ENCODE data around the gene BICRAL. TPM values are rescaled to one million over a fixed set of nuclear protein-coding genes. Genes with fewer than 3 reads are reported as not detected.

The BICRAL gene
- total and polyA plus RNA-seq, 9 of the 15 experiments (the other 6 are each of a cell fraction or from before 2014, with no cell fraction given): 1.2 to 11.9 (median 5.6) TPM

GRCh38 chr6:42818416-42818815, 36.6 kb downstream of the BICRAL start:
- no peaks in the 10 kb centered on the region for H3K4me1 ChIP-seq (replicated peaks in 1 of 2; ENCODE audit: control insufficient read depth in 2 of 2, insufficient read depth in 2 of 2, low read length in 2 of 2)
- H3K9me1 ChIP-seq (ENCODE audit: control insufficient read depth, insufficient read depth, low read length): no peaks in the 10 kb centered on the region
- no peaks in the 10 kb centered on the region for H3K9me3 ChIP-seq (replicated peaks; ENCODE audit: control insufficient read depth, insufficient read depth, low read depth, low read length)
- no peak overlapping the region for H3K27ac ChIP-seq (ENCODE audit: extremely low read depth, low read depth, low read length)
- no peaks in the 10 kb centered on the region for H3K27me3 ChIP-seq (ENCODE audit: control insufficient read depth in 2 of 2, insufficient read depth in 2 of 2, low read length in 2 of 2)
- DNase-seq (ENCODE audit: extremely low read depth in 1 of 4, low spot score in 3 of 4) (no peak), FAIRE-seq (no peak), ATAC-seq (no peak)
- 46% methylated on average over 2 of the region's 2 CpGs for WGBS (ENCODE audit: insufficient coverage, low coverage, missing lambda C conversion rate)
- H3K4me3 ChIP-seq: no peak overlapping the region
- no peak overlapping the region for H3K9ac ChIP-seq (ENCODE audit: insufficient read depth in 1 of 2, low read depth in 2 of 2, low read length in 2 of 2)
- POLR2A ChIA-PET: interaction anchor here (0.6 to 1.0 kb wide), 5 partner anchors 60 to 522 kb away, joined by 3 to 4 read pairs (median 3); partner anchors contain the start of gene RPL7L1
- no peak overlapping the region for H2AFZ ChIP-seq (ENCODE audit: low read depth, low read length)
- BruUV-seq (replicated peaks): no TSS peak
- no peak overlapping the region for H3K4me2 ChIP-seq (ENCODE audit: insufficient read depth, low read length)
- TF ChIP-seq TFAM (CRISPR knock-in tag; conservative IDR thresholded peaks at IDR 0.05) (no peak), TRIM25 (IDR thresholded peaks at IDR 0.05; ENCODE audit: borderline replicate concordance) (no peak), POU5F1 (IDR thresholded peaks at IDR 0.05; ENCODE audit: borderline replicate concordance, low read depth, low read length, partially characterized antibody) (no peak), USF2 (CRISPR knock-in tag; IDR thresholded peaks at IDR 0.05) (no peak), KAT7 (CRISPR knock-in tag; IDR thresholded peaks at IDR 0.05; ENCODE audit: borderline replicate concordance) (no peak), MAX (CRISPR knock-in tag; IDR thresholded peaks at IDR 0.05) (no peak), TGIF2 (CRISPR knock-in tag; IDR thresholded peaks at IDR 0.05) (no peak), HOXB6 (CRISPR knock-in tag; IDR thresholded peaks at IDR 0.05; ENCODE audit: borderline replicate concordance) (no peak), COPS2 (conservative IDR thresholded peaks at IDR 0.05) (no peak), HDGF (IDR thresholded peaks at IDR 0.05) (no peak), SMAD2 (IDR thresholded peaks at IDR 0.05; ENCODE audit: low read depth, low read length) (no peak), E2F5 (CRISPR knock-in tag; IDR thresholded peaks at IDR 0.05) (no peak), XRCC4 (IDR thresholded peaks at IDR 0.05; ENCODE audit: extremely low read depth, insufficient read depth, insufficient read length) (no peak), DACH1 (IDR thresholded peaks at IDR 0.05; ENCODE audit: partially characterized antibody) (no peak), ZFPM2 (CRISPR knock-in tag; IDR thresholded peaks at IDR 0.05) (no peak), ZNF655 (CRISPR knock-in tag; IDR thresholded peaks at IDR 0.05) (no peak), ZFP30 (CRISPR knock-in tag; IDR thresholded peaks at IDR 0.05; ENCODE audit: borderline replicate concordance) (no peak)
- intact Hi-C loops (cut with micrococcal nuclease) (no loop called here), in situ Hi-C loops (cut with MboI) (no loop called here)
- CTCF ChIA-PET (ENCODE audit: low intra/inter-chr PET ratio): no interaction called here
- H3K79me2 ChIP-seq (ENCODE audit: control insufficient read depth, insufficient read depth, low read length): no peaks in the 10 kb centered on the region
- H3K36me3 ChIP-seq (ENCODE audit: control insufficient read depth, insufficient read depth, low read length): peaks cover 7% of the 10 kb centered on the region; the same call in 1 of the 3 replicates
- no peaks in the 10 kb centered on the region; the same call in 1 of the 2 replicates for H4K20me1 ChIP-seq (replicated peaks; ENCODE audit: control insufficient read depth, insufficient read depth, low read length)

All from K562 (cell line).